Fibroblast of lung (primary cell): ENCODE results near the gene MRPL24. TPM values are rescaled to one million over a fixed set of nuclear protein-coding genes. Genes with fewer than 3 reads are reported as not detected.
A peak's percentile ranks its signal among the peaks of the same experiment; 100 is the strongest.

Experiments
- DNase-seq, 2 donors: peaks; one replicate each; pipeline versions ENCODE4 v3.0.0 to v3.0.0-alpha.2; 2010; ENCODE audit warnings: low read depth in 2 of 2
- H2AFZ ChIP-seq: 2 replicates; pipeline ENCODE4 v1.5.1; 2012; ENCODE audit warnings: low read length, control low read depth, inconsistent platforms
- H3K27ac ChIP-seq: 2 replicates; pipeline ENCODE4 v1.5.1; 2011; ENCODE audit warnings: low read length, control low read depth; ENCODE audit not compliant: insufficient read depth
- H3K27me3 ChIP-seq: 2 replicates; pipeline ENCODE4 v1.5.1; 2011; ENCODE audit warnings: mild to moderate bottlenecking, low read length; ENCODE audit not compliant: control insufficient read depth, insufficient read depth
- H3K36me3 ChIP-seq: 2 replicates; pipeline ENCODE4 v1.5.1; 2011; ENCODE audit warnings: low read length; ENCODE audit not compliant: control insufficient read depth, insufficient read depth
- H3K4me1 ChIP-seq: 2 replicates; pipeline ENCODE4 v1.5.1; 2011; ENCODE audit warnings: low read length; ENCODE audit not compliant: control insufficient read depth, insufficient read depth; ENCODE audit errors: extremely low read depth
- H3K4me2 ChIP-seq: 2 replicates; pipeline ENCODE4 v1.5.1; 2011; ENCODE audit warnings: low read length, control low read depth; ENCODE audit not compliant: insufficient read depth; ENCODE audit errors: extremely low read depth
- H3K4me3 ChIP-seq, 4 experiments: fragments of 200-600 bp in 1 of 4; sonication (generic) in 1 of 4; replicated peaks in 1 of 4; 2 replicates each; pipeline ENCODE4 v1.5.1; 2011 to 2016; ENCODE audit warnings: low read length in 4 of 4, low read depth in 3 of 4, mild to moderate bottlenecking in 3 of 4, control low read depth in 2 of 4, inconsistent platforms in 1 of 4, mixed read lengths in 1 of 4; ENCODE audit not compliant: insufficient read depth in 1 of 4; ENCODE audit errors: control extremely low read depth in 1 of 4
- H3K79me2 ChIP-seq: 2 replicates; pipeline ENCODE4 v1.5.1; 2012; ENCODE audit warnings: mild to moderate bottlenecking, low read length, inconsistent platforms; ENCODE audit not compliant: control insufficient read depth, insufficient read depth
- H3K9ac ChIP-seq: 2 replicates; pipeline ENCODE4 v1.5.1; 2011; ENCODE audit warnings: mild to moderate bottlenecking, low read length, control low read depth; ENCODE audit not compliant: insufficient read depth
- H3K9me3 ChIP-seq: 2 replicates; pipeline ENCODE4 v1.5.1; 2012; ENCODE audit warnings: low read depth, low read length; ENCODE audit not compliant: control insufficient read depth, insufficient read depth
- H4K20me1 ChIP-seq: 2 replicates; pipeline ENCODE4 v1.5.1; 2011; ENCODE audit warnings: low read length; ENCODE audit not compliant: control insufficient read depth, insufficient read depth; ENCODE audit errors: extremely low read depth
- EZH2 ChIP-seq: IDR thresholded peaks from 2 replicates; pipeline ENCODE4 v1.5.1; 2012; ENCODE audit warnings: low read length, control low read depth, mild to moderate bottlenecking; ENCODE audit errors: missing control alignments
- polyA plus RNA-seq, 2 donors: library from polyadenylated mRNA; depleted of rRNA in 1 of 2; stranded (reverse) in 1 of 2; unstranded in 1 of 2; fragments of >200 nt; gene quantifications; 2 replicates each; pipeline ENCODE4 v1.2.1, GENCODE V29; 2011 to 2012; ENCODE audit warnings: missing spikeins in 1 of 2
- total RNA-seq: library from RNA; depleted of rRNA; stranded (reverse); fragments of >200 nt; gene quantifications from 2 replicates; pipeline ENCODE4 v1.2.1, GENCODE V29; 2014
- TF ChIP-seq, protein P1 (sequence below), 2 donors: IDR thresholded peaks in 1 of 2; conservative IDR thresholded peaks in 1 of 2; 1 replicate in 1 of 2; 2 replicates in 1 of 2; pipeline ENCODE4 v1.5.1; 2011 to 2012; ENCODE audit warnings: low read length in 2 of 2, control low read depth in 1 of 2, inconsistent platforms in 1 of 2, low read depth in 1 of 2, mild to moderate bottlenecking in 1 of 2

MRPL24 gene
- total and polyA plus RNA-seq, 2 donors (not counting 1 experiment from before 2014, with no cell fraction given), result 58.8 to 67.2 TPM

- Histone ChIP-seq H2AFZ (no peak overlapping the region), H3K9me3 (no peaks in the 10 kb centered on the region), H3K27ac (peak overlapping the region; percentile 100), H3K36me3 (peaks cover 10% of the 10 kb centered on the region), H3K79me2 (peaks cover 77% of the 10 kb centered on the region), H3K27me3 (no peaks in the 10 kb centered on the region), H3K4me2 (peak overlapping the region; percentile 84), H3K4me1 (peaks cover 38% of the 10 kb centered on the region), H3K9ac (peak overlapping the region; percentile 89), H3K4me3 (peak overlapping the region; percentile 83 to 95 (median 90)), H4K20me1 (no peaks in the 10 kb centered on the region)
- DNase-seq, result peak; percentile 41 to 70
- TF ChIP-seq, protein P1, sequence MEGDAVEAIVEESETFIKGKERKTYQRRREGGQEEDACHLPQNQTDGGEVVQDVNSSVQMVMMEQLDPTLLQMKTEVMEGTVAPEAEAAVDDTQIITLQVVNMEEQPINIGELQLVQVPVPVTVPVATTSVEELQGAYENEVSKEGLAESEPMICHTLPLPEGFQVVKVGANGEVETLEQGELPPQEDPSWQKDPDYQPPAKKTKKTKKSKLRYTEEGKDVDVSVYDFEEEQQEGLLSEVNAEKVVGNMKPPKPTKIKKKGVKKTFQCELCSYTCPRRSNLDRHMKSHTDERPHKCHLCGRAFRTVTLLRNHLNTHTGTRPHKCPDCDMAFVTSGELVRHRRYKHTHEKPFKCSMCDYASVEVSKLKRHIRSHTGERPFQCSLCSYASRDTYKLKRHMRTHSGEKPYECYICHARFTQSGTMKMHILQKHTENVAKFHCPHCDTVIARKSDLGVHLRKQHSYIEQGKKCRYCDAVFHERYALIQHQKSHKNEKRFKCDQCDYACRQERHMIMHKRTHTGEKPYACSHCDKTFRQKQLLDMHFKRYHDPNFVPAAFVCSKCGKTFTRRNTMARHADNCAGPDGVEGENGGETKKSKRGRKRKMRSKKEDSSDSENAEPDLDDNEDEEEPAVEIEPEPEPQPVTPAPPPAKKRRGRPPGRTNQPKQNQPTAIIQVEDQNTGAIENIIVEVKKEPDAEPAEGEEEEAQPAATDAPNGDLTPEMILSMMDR (conservative IDR thresholded peaks at IDR 0.05 in 1 of 2, IDR thresholded peaks at IDR 0.05 in 1 of 2; ENCODE audit: low read depth in 1 of 2, low read length in 2 of 2), result no peak
- no peak for TF ChIP-seq EZH2
Observed at GRCh38 chr1:156748670-156749418, 8.0 kb upstream of the MRPL24 start.

DNA sequence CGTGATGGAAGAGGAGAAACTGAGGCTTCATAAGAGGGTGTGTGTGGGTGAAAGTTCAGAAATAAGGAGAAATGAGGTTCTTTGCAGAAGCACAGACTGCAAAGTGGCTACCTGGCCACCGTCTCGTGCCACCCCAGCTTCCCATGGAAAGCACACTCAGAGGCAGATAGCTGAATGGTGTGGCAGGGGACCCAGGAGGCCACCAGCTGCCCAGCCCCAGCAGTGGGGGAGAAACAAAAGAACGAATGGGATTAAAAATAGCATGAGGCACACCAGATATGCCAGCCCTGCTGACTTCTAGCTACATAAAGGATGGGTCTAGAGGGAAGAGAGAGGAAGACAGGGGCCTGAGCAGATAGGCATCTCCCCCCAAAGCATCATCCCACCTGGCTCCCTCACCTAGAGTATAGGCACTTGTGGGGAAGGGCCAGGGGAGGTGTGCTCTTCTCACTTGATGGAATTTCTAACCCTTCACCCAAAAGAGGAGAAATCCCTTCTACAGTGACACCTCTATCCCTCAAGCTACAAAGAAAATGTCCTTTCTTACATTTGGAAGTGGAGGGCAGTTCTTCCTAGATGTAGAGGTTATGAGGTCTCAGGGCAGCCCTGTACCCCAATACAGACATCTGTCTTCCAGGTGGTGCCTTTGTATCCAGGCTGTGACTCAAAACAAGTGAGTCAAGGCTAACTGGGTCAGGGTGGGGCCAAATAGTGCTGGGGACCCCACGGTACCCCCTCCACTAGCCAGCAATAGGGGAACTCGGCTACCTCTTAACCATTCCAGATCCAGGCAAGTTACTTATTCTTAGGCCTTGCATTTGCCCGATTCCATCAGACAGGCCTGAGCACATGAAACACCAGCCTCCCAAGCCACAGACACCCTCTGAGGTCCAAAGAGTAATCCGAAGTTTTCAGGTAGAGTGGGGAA is 7.1 kb upstream of the MRPL24 start:
- peaks cover 15% of the 10 kb centered on the region for H3K36me3 ChIP-seq
- peaks cover 38% of the 10 kb centered on the region for H3K4me1 ChIP-seq
- no peak overlapping the region for H2AFZ ChIP-seq
- peak overlapping the region; percentile 100 for H3K27ac ChIP-seq
- H3K79me2 ChIP-seq, result peaks cover 80% of the 10 kb centered on the region
- peak in 1 of 2 donors; percentile 27 for DNase-seq
- TF ChIP-seq, protein P1 (conservative IDR thresholded peaks at IDR 0.05 in 1 of 2, IDR thresholded peaks at IDR 0.05 in 1 of 2; ENCODE audit: low read depth in 1 of 2, low read length in 2 of 2), result no peak
- TF ChIP-seq EZH2, result no peak
- H3K27me3 ChIP-seq, result no peaks in the 10 kb centered on the region
- peak overlapping the region; percentile 89 for H3K9ac ChIP-seq
- peak overlapping the region; percentile 84 for H3K4me2 ChIP-seq
- H4K20me1 ChIP-seq, result no peaks in the 10 kb centered on the region
- peak overlapping the region; percentile 83 to 95 (median 90) for H3K4me3 ChIP-seq
- no peaks in the 10 kb centered on the region for H3K9me3 ChIP-seq
